ENCODE data around the gene MIGA1.
"Not testable (repeated sequence)": the region's sequence is repeated elsewhere in the genome, so short reads cannot be mapped to it uniquely, and the experiment has no call there.

Gene MIGA1

GRCh38 chr1:77802026-77802425 lies 22.6 kb downstream of the MIGA1 start:
- DNase-seq = no peak

DNA sequence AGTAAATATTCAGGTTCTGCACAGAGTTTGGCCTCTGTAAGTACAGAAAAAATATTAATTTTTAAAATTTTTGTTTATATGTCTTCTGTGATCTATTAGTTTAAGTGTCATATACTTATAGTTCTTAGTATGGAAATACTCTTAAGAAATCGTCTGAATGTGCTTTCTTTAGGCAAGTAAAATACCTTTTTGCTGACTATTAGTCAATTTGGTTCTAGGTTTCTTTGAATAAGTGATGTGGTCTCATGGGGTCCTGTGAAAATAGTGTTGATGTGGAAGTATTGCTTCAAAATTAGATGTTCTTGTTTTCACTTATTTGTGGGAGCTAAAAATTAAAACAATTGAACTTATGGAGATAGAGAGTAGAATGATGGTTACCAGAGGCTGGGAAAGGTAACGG lies 23.9 kb downstream of the MIGA1 start:
- no peak for DNase-seq

DNA sequence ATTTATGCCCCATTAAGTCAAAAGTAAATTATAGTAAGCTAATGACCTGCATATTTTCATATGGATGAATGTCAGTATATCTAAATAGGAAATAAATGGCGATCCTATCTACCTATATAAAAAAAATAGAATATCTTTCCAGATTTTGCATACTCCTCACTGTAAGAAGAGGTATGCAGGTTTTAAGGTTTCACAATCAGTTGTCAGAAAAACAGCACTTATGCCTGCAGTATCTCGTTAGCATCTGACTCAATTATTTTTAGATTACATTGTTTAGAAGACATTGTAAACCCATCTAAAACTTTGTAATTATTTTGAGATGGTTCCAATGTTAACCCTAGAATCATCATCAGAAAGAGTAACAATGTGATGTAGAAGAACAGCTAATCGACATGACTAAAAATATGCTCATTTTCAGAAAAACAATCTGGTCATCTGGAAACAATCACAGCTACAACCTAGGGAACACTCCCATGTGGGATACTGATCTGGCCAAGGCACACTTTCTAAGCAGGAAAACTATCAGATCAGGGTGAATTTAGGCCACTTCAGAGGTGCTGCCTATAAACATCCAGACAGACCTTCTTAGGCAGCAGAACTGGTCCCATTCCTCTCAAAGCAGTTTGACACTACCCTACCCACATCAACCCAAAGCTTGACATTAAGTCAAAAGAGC lies 30.5 kb downstream of the MIGA1 start:
- DNase-seq = not testable (repeated sequence)

DNA sequence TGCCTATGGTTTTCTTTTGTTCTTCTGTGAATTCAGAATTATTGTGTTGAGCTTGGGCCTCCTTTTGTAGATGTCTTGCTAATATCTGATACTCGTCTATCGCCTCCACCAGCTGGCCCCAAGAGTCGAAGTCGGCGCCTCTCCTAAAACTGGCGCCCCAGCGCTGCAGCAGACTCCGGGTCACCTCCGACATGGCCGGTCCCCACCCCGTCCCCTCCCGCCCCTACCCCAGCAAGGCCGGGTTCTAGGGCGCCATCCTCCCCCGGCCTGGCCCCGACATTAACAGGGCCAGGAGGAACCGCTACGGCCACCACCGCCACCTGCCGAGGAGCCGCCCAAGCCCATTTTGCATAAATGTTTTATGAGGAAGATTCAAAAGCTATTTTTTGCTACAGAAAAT lies 32.1 kb downstream of the MIGA1 start:
- not testable (repeated sequence) for DNase-seq

DNA sequence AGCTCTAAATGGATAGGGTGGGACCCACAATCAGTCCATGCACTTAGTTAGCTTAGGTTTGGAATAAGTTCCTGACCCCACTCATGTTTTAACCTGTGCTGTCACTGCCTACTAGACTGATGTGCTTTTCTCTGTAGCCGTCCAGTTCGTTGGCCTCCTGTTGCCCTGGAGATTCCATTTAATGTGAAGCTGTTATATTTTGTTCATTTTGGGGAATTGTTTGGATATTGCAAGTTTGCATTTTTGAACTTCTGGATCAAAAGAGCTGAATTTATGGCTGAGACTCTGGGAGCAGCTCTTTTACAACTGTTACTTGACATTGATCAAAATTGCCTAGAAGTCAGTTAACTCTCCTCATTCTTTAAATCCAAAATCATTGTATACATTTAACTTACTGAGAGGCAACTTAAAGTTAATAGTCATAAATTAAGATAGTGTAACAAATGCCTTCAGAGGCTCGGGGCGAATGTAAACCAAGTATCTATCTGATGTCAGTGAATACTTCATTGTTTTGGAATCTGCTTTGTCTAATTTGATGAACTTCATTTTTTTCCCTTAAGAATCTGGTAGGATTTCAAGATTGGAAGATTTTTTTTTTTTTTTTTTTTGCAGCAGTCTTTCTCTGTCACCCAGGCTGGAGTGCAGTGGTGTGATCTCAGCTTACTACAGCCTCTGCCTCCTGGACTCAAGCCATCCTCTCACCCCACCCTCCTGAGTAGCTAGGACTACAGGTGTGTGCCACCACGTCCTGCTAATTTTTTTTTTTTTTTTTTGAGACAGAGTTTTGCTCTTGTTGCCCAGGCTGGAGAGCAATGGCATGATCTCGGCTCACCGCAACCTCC lies 38.1 kb downstream of the MIGA1 start:
- DNase-seq = no peak

DNA sequence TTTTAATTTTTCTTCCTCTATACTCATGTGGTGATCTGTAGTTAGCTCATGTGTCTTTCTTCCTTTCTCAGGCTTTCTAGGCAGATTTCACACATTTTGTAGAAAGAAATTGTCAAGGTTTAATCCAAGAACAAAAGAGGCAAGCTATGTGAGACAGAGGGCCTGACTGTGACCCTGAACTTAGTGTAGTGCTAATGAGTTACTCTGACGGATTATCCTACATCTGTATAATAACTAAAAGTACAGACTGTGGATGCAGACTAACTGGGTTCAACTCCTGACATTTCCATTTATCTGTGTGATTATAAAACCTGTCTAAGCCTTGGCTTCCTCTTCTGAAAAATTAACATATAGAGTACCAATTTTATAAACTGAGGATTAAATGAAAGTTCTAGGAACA lies 40.7 kb downstream of the MIGA1 start:
- DNase-seq = no peak

DNA sequence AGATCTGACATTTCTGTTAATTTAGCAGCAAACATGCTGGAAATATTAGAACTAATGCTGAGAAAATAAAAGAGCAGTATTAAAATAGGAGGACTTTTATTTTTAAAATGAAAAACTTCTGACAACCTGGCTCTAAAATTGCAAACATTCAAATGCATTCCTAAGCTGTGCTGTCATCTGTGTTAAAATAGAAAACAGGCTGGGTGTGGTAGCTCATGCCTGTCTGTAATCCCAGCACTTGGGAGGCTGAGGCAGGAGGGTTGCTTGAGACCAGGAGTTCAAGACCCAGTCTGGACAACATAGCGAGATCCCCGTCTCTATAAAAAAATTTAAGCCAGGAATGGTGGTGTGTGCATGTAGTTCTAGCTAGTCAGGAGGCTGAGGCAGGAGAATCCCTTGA lies 44.6 kb downstream of the MIGA1 start:
- no peak for DNase-seq

- DNase-seq = no peak
These were observed 45.2 kb downstream of the MIGA1 start for GRCh38 chr1:77824694-77825093.

DNA sequence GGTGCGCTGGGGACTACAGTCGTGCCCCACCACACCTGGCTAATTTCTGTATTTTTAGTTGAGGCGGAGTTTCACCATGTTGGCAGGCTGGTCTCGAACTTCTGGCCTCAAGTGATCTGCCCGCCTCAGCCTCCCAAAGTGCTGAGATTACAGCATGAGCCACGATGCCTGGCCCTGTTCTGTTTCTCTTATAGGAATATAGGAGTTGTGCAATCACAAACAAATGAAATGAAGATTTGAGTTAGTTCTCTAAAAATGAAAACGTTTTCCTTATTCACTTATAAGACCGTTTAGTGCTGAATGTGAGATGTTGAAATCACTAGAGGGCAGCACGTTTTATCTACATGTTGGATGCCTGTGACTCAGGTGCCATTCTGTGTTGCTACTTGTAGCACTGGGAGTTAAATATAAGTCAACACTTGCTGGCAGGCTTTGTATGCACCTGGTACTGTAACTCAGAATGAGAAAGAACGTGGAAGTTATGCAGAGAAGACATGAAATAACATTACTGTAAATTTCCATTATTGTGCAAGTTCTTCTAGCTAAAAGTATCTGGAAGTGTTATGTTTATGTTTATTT lies 45.8 kb downstream of the MIGA1 start:
- DNase-seq = no peak

- DNase-seq = not testable (repeated sequence)
These were observed 47.4 kb downstream of the MIGA1 start for GRCh38 chr1:77826851-77827250.

GRCh38 chr1:77828098-77828497 lies 48.6 kb downstream of the MIGA1 start:
- DNase-seq = no peak

- DNase-seq = no peak
These were observed 50.4 kb downstream of the MIGA1 start for GRCh38 chr1:77829851-77830250.

- no peak for DNase-seq
These were observed 51.5 kb downstream of the MIGA1 start for GRCh38 chr1:77830946-77831345.

DNA sequence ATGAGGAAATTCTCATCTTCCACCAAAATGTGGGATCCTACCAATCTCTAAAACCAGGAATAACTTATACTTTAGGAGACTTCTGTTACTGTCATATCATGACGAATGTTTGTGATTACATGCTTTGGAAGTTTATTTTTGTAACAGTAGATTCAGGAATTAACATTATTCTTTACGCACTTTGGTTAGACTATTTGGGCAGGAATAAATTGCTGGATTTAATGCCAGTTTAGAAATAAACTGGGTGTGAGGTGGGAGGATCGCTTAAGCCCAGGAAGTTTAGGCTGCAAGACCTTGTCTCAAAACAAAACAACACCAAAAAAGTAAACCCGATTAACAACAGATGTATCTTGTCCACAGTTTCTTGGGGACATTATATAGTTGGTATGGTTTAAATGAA lies 52.1 kb downstream of the MIGA1 start:
- no peak for DNase-seq

DNA sequence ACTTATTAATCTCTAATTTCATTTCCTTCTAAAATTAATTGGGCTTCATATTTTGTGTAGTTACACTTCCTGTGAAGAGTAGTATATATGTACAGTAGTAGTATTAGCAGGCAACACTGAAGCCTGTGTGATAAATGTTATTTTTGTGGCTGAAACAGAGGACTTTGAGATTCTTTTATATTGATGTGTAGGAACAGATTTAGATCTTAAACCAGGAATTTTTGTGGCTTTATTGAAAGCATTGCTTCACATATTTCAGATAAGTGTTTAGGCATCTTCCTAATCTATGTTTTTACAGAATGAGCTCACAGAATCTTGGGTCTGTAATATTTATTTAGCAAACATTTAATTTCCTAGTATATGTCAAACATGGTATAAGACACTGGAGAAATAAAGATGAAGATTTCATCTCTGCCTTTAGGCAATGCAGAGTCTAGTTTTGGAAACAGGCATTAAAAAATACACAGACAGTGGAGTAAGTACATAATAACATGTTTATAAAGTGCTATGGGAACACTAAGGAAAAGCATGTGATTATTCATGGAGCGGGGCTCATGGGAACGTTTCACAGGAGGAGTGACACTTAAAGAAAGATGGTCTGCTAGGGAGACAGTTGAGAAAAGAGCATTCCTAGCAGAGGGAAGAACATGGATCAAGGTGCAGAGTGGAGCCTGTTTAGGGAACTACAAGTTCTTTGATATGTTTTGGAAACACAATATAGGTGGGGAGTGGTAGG lies 52.7 kb downstream of the MIGA1 start:
- DNase-seq = no peak

DNA sequence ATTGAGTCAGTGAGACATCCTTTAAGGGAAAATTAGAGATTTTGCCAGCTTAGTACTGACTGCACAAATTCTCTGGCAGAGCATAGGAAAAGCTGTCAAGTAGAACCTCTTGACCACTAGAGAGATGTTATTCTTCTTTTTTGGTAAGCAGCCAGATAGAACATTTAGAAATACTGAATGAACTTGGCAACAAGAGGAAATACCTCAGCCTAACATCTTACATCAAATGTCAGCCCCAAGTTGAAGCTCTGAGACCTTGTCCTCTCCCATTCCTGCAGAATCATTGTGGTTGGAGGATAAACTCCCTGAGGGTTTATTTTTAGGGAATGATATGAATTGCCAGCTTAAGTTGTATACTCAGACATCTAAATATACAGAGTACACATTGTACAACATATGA lies 53.5 kb downstream of the MIGA1 start:
- DNase-seq = no peak

DNA sequence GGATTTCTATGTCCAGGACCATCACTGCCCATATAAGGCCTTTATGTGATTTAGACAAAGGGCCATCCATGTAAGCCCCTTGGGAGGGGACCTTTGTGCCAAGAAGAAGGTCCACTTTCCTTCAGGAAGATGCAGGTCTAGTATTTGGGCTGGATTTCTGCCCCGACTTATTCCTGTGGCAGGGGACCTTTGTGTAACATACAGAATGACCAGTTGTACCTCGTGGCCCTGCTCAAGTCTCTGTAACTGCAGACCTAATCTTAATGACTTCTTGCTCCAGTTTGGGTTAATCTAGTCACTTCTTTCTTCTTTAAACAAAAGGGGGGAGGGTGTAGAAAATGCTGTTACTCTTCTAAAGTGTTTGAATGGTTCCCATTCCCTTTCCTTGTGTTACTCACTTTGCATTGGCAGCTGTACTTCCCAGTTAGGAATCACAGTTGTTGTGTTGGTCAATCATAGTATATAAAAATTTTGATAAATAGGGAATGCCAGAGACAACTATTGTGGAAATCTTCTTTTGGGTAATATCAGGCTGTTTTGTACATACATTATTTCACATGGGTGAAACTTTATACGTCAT lies 54.2 kb downstream of the MIGA1 start:
- DNase-seq = no peak

DNA sequence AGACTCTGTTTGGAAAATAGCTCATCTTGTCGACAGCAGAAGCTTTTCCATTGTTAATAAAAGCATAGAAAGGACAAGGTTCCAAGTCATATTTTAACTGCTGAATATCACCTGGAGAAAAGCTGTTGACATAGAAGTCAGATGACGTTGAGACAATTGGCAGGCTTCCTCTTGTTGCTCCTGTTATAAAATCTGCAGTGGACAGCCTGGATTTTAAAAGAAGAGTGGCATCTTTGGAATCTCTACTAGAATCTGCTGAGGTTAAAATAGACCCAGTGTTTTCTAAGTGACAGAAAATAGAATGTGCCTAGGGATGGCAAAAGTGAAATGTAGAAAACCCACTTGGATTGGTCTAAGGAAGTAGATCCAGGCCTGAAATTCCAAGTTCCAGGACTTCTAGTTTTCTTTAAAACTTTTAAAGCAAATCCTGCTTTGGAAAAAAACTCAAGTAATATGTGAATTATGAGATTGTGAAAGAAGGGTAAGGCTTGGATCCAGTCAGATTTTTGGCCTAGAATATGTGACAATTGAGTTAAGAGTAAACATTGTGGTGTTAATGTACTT lies 55.4 kb downstream of the MIGA1 start:
- DNase-seq = no peak

DNA sequence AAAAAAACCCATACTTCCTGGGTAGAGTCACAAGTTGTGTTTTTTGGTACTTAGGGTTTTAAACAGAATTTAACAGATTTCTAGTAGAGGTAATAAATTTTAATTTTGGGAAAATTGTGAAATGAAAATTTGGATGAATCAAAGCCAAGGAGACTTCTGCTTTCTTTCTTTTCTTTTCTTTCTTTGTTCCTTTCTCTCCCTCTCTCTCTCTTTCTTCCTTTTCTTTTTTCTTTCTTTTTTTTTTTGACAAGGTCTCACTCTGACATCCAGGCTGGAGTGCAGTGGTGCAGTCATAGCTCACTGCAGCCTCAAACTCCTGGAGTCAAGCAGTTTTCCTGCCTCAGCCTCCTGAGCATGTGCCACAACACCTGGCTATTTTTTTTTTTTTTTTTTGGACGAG lies 62.1 kb downstream of the MIGA1 start:
- DNase-seq = no peak

DNA sequence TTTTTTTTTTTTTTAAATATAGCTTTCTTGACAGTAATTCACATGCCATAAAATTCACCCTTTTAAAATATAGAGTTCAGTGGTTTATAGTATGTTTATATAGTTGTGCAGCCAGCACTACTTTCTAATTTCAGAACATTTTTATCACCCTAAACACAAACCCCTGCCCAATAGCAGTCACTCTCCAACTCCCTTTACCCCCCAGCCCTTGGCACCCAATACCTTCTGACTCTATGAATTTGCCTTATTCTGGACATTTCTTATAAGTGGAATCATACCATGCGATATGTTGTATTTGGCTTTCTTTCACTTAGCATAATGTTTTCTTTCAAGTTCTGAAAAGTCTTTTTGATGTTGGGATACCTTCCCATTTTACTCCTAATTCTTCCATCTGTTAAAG lies 66.5 kb downstream of the MIGA1 start:
- DNase-seq = no peak

GRCh38 chr1:77846966-77847365 lies 67.5 kb downstream of the MIGA1 start:
- no peak for DNase-seq

DNA sequence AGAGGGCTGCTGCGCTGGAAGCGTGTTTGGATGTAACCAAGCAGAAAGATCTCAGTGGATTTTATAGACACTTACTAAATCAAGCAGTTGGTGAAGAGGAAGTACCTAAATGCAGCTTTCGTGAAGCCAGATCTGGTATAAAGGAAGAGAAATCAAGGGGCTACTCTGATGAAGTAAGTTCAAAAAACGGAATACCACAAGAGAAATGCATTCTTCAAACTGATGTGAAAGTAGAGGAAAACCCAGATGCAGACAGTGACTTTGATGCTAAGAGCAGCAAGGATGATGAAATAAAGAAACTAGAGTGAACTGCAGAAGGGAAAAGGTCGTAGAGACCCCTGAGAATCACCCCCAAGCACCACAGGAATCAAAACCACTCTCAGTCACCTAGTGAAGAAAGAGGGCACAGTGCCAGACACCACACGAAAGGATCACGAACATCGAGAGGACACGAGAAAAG lies 68.2 kb downstream of the MIGA1 start:
- no peak for DNase-seq

GRCh38 chr1:77850082-77850481 lies 70.6 kb downstream of the MIGA1 start:
- DNase-seq = no peak

All from central memory CD4-positive, alpha-beta T cell (primary cell).